Pancreas (tissue), 10 donors: ENCODE results near the gene MCRIP2. TPM values are rescaled to one million over a fixed set of nuclear protein-coding genes. Genes with fewer than 3 reads are reported as not detected.
A peak's percentile ranks its signal among the peaks of the same experiment; 100 is the strongest.

Experiments
- ATAC-seq, 4 donors: fragments of 200-7000 bp; cut with Tn5 transposase; one replicate each; pipeline versions ENCODE4 v1.8.0 to v1.9.1; 2020; ENCODE audit warnings: mild to moderate bottlenecking in 4 of 4, moderate library complexity in 4 of 4
- DNase-seq, 6 donors: peaks; one replicate each; pipeline ENCODE4 v3.0.0-alpha.2; 2020
- FAIRE-seq: peaks from 2 replicates; lab custom pipeline; 2012; peaks lifted over from hg19 to GRCh38; lab: Jason Lieb, UNC
- H3K27ac ChIP-seq, 4 donors: fragments of 200-600 bp; sonication (generic); 1 replicate in 3 of 4; 2 replicates in 1 of 4; pipeline versions ENCODE4 v1.5.0 to v1.8.0; 2020
- H3K27me3 ChIP-seq, 4 donors: fragments of 200-600 bp; one replicate each; pipeline ENCODE4 v1.8.0; 2021
- H3K36me3 ChIP-seq, 3 donors: fragments of 200-600 bp; sonication (generic) in 1 of 3; one replicate each; pipeline versions ENCODE4 v1.5.0 to v1.8.0; 2020 to 2021
- H3K4me1 ChIP-seq, 3 donors: fragments of 200-600 bp; one replicate each; pipeline ENCODE4 v1.8.0; 2021
- H3K4me3 ChIP-seq, 4 donors: fragments of 200-600 bp; sonication (generic) in 2 of 4; one replicate each; pipeline versions ENCODE4 v1.5.0 to v1.8.0; 2020 to 2021
- H3K9me3 ChIP-seq, 4 donors: fragments of 200-600 bp; one replicate each; pipeline ENCODE4 v1.8.0; 2021
- CTCF ChIP-seq, 4 donors: fragments of 200-600 bp; sonication (generic) in 3 of 4; IDR thresholded peaks; one replicate each; pipeline versions ENCODE4 v1.5.0 to v1.8.0; 2021; ENCODE audit warnings: antibody characterized with exemption in 4 of 4
- WGBS, 2 donors: extraction: QIAGEN DNeasy Blood & Tissue Kit; methylation state at CpG; one replicate each; pipeline ENCODE4 v1.1.7; 2013; 5-methylcytosine and 5-hydroxymethylcytosine counted together
- intact Hi-C, 3 donors: fragments of 100-400 bp; cut with DNase I; formaldehyde crosslinking; loops; one replicate each; pipeline versions ENCODE4 v1.11.1 to v1.14.2; 2022
- polyA plus RNA-seq, 2 donors: library from polyadenylated mRNA; stranded (reverse); fragments of 200-250 nt; gene quantifications; one replicate each; pipeline ENCODE4 v1.2.3, GENCODE V29; 2013
- total RNA-seq, 6 donors: library from RNA; stranded (reverse); fragmentation: NEBNext Ultra II Directional in 4 of 6; extraction: Animal tissue kit (Norgen Biotek cat#: 25700) in 4 of 6; gene quantifications; one replicate each; pipeline versions ENCODE4 v1.2.1 to v1.2.4, GENCODE V29; 2021 to 2023
- donor health status: healthy with polysubstance abuse.
- donor health status: DM: no; HTN: no; CAD: no; lungs with moderate emphysema.
- donor health status: DM: no; HTN: no; CAD: no.
- donor health status: control.
- donor health status: control.
- donor health status: Bipolar disorder and iron deficiency.
- donor health status: DM: yes; HTN: yes; CAD: no.
- donor health status: DM: no; HTN: no; CAD: no.
- donor health status: DM: no; HTN: no; CAD: no.
- donor health status: DM: yes; HTN: yes; CAD: no.

The MCRIP2 gene
- total and polyA plus RNA-seq, 8 donors = 19.0 to 89.3 (median 27.7) TPM

DNA sequence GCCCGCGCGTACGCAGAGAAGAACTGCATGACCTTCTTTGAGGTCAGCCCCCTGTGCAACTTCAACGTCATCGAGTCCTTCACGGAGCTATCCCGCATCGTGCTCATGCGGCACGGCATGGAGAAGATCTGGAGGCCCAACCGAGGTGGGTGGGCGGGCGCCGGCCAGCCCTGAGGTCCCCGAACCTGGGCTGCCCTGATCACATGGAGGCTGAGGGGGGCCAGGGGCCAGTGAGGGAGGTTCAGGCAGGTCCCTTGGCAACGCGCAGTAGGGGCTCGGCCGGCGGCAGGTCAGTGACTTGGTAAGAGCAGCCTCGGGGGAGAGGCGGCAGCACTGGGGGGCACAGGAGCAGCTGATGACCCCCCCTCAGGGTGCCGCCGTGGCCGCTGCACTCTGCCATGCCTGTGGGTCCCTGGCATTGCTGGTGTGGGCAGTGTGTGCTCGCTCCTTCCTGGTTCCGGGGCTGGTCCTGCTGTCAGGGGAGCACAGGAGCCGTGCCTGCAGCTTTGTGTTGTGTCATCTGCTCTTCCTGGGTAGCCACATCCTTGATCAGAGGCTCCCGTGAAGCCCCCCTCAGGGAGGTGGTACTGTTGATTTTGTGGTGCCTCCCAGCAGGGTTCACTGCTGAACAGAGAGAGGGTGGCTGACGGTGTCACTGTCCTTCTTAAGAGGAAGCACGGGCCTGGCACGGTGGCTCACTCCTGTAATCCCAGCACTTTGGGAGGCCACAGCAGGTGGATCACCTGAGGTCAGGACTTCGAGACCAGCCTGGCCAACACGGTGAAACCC lies 15.5 kb upstream of the MCRIP2 start:
- H3K27ac ChIP-seq = no peak overlapping the region
- WGBS, 2 donors = 93 to 95% methylated on average over 33 to 35 of the region's 35 CpGs
- intact Hi-C loops = no loop called here
- TF ChIP-seq CTCF (IDR thresholded peaks at IDR 0.05) = no peak
- ATAC-seq (no peak), FAIRE-seq (no peak), DNase-seq (no peak)
- H3K4me3 ChIP-seq = no peak overlapping the region
- no peaks in the 10 kb centered on the region for H3K9me3 ChIP-seq
- H3K27me3 ChIP-seq = no peaks in the 10 kb centered on the region
- peaks cover 0 to 35% (median 11%) of the 10 kb centered on the region in 3 donors for H3K36me3 ChIP-seq
- H3K4me1 ChIP-seq = peaks cover 1 to 4% (median 4%) of the 10 kb centered on the region in 3 donors

DNA sequence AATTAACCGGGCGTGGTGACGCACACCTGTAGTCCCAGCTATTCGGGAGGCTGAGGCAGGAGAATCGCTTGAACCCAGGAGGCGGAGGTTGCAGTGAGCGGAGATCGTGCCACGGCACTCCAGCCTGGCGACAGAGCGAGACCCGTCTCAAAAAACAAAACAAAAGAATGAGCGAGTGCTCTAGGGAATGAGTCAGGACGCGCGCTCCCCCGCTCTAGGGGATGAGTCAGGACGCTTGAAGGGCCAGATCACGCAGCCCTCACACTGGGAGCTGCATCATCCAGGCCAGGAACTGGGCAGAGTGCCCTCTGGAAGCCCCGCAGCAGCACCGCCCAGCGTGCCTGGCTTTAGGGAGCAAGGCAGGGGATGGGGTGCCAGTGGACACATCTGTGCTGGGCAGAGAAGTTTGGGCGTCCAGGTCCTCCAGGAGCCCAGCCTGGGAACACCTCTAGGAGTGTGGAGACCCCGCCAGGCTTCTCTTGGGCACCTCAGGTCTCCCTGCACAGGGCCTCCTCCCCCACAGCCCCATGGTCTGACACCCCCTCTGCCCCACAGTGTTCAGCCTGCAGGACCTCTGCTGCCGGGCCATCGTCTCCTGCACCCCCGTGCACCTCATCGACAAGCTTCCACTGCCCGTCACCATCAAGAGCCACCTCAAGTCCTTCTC lies 14.7 kb upstream of the MCRIP2 start:
- peaks cover 3 to 6% (median 5%) of the 10 kb centered on the region in 3 donors for H3K4me1 ChIP-seq
- intact Hi-C loops = no loop called here

GRCh38 chr16:627454-628239 lies 14.0 kb upstream of the MCRIP2 start:
- no peaks in the 10 kb centered on the region for H3K27me3 ChIP-seq
- FAIRE-seq = no peak
- ATAC-seq = peak in 2 of 4 donors; percentile 4 to 8
- 83 to 85% methylated on average over 45 to 50 of the region's 50 CpGs for WGBS, 2 donors
- H3K4me3 ChIP-seq = no peak overlapping the region
- intact Hi-C loops = no loop called here
- TF ChIP-seq CTCF (IDR thresholded peaks at IDR 0.05) = no peak
- H3K36me3 ChIP-seq = peaks cover 0 to 35% (median 11%) of the 10 kb centered on the region in 3 donors
- H3K9me3 ChIP-seq = no peaks in the 10 kb centered on the region
- H3K4me1 ChIP-seq = peaks cover 3 to 6% (median 5%) of the 10 kb centered on the region in 3 donors
- peak in 5 of 6 donors; percentile 47 to 89 (median 73) for DNase-seq
- no peak overlapping the region for H3K27ac ChIP-seq

More for the DNA sequence above, 14.7 kb upstream of the MCRIP2 start:
- WGBS, 2 donors = 92 to 95% methylated on average over 29 of the region's 29 CpGs
- DNase-seq = no peak
- FAIRE-seq = no peak
- ATAC-seq = no peak
- H3K36me3 ChIP-seq = peaks cover 0 to 35% (median 11%) of the 10 kb centered on the region in 3 donors
- no peaks in the 10 kb centered on the region for H3K9me3 ChIP-seq
- H3K27me3 ChIP-seq = no peaks in the 10 kb centered on the region
- no peak overlapping the region for H3K27ac ChIP-seq
- no peak overlapping the region for H3K4me3 ChIP-seq
- TF ChIP-seq CTCF (IDR thresholded peaks at IDR 0.05) = no peak

- peaks cover 3 to 6% (median 5%) of the 10 kb centered on the region in 3 donors for H3K4me1 ChIP-seq
- no peaks in the 10 kb centered on the region for H3K9me3 ChIP-seq
- no peak overlapping the region for H3K4me3 ChIP-seq
- H3K27ac ChIP-seq = no peak overlapping the region
- ATAC-seq (no peak), FAIRE-seq (no peak), DNase-seq (peak in 1 of 6 donors; percentile 77)
- TF ChIP-seq CTCF (IDR thresholded peaks at IDR 0.05) = no peak
- WGBS, 2 donors = 93 to 94% methylated on average over 33 of the region's 33 CpGs
- H3K27me3 ChIP-seq = no peaks in the 10 kb centered on the region
- peaks cover 0 to 40% (median 11%) of the 10 kb centered on the region in 3 donors for H3K36me3 ChIP-seq
- intact Hi-C loops = no loop called here
These were observed 13.1 kb upstream of the MCRIP2 start for GRCh38 chr16:628321-629061.
